PC-3 (cell line): ENCODE measurements around the gene HSPB6. TPM values are rescaled to one million over a fixed set of nuclear protein-coding genes. Genes with fewer than 3 reads are reported as not detected.

Experiments
- ATAC-seq: fragments of 200-7000 bp; cut with Tn5 transposase; 2 replicates; pipeline ENCODE4 v1.9.1; 2020; ENCODE audit warnings: mild to moderate bottlenecking, moderate library complexity
- BruUV-seq: library from RNA; stranded (reverse); fragments of 400-500 nt; replicated peaks from 2 replicates; lab custom pipeline; 2021; lab: Mats Ljungman, UMichigan
- CTCF ChIA-PET: fragments of 300-600 bp; sonication (Branson Sonifier 250); formaldehyde crosslinking; loops from one replicate; lab custom pipeline; 2022; ENCODE audit warnings: antibody characterized with exemption; lab: Charles Lee
- POLR2A ChIA-PET: fragments of 300-600 bp; sonication (Branson Sonifier 250); formaldehyde crosslinking; loops from one replicate; lab custom pipeline; 2022; ENCODE audit warnings: antibody characterized with exemption; ENCODE audit not compliant: unreplicated experiment; lab: Charles Lee
- DNase-seq: peaks from one replicate; pipeline ENCODE4 v3.0.0-alpha.2; 2015
- H2AFZ ChIP-seq: fragments of 300-600 bp; sonication (generic); 2 replicates; pipeline ENCODE4 v1.6.0; 2016; ENCODE audit warnings: antibody characterized with exemption, low read length
- H3F3A ChIP-seq: fragments of 300-600 bp; sonication (generic); one replicate; pipeline ENCODE4 v1.6.0; 2017; ENCODE audit warnings: antibody characterized with exemption, low read length, control low read depth, mild to moderate bottlenecking; ENCODE audit not compliant: unreplicated experiment
- H3K27ac ChIP-seq: fragments of 300-600 bp; sonication (generic); 2 replicates; pipeline ENCODE4 v1.5.1; 2016; ENCODE audit warnings: mild to moderate bottlenecking, low read length
- H3K27me3 ChIP-seq: fragments of 300-600 bp; sonication (generic); 2 replicates; pipeline ENCODE4 v1.6.1; 2016; ENCODE audit warnings: low read length, mixed read lengths
- H3K36me3 ChIP-seq: fragments of 300-600 bp; sonication (generic); 2 replicates; pipeline ENCODE4 v1.6.1; 2016; ENCODE audit warnings: low read depth, mixed run types, low read length, mixed read lengths
- H3K4me1 ChIP-seq: fragments of 300-600 bp; sonication (generic); 2 replicates; pipeline ENCODE4 v1.5.1; 2016; ENCODE audit warnings: low read length; ENCODE audit not compliant: insufficient read depth
- H3K4me2 ChIP-seq: fragments of 300-600 bp; sonication (generic); 2 replicates; pipeline ENCODE4 v1.6.0; 2016; ENCODE audit warnings: low read length
- H3K4me3 ChIP-seq: fragments of 300-600 bp; sonication (generic); 2 replicates; pipeline ENCODE4 v1.5.1; 2016; ENCODE audit warnings: mild to moderate bottlenecking, low read length, mixed read lengths
- H3K79me2 ChIP-seq: fragments of 300-600 bp; sonication (generic); 2 replicates; pipeline ENCODE4 v1.6.1; 2017; ENCODE audit warnings: low read length, mixed read lengths
- H3K9ac ChIP-seq: fragments of 300-600 bp; sonication (generic); 2 replicates; pipeline ENCODE4 v1.6.0; 2016; ENCODE audit warnings: mild to moderate bottlenecking, low read length
- H3K9me2 ChIP-seq: fragments of 300-600 bp; sonication (generic); replicated peaks from 2 replicates; pipeline ENCODE4 v1.6.1; 2016; ENCODE audit warnings: mixed run types, low read length, mixed read lengths
- H3K9me3 ChIP-seq: fragments of 300-600 bp; sonication (generic); 2 replicates; pipeline ENCODE4 v1.6.1; 2016; ENCODE audit warnings: low read length, mixed read lengths
- H4K20me1 ChIP-seq: fragments of 300-600 bp; sonication (generic); 2 replicates; pipeline ENCODE4 v1.6.1; 2016; ENCODE audit warnings: low read length, mixed read lengths
- CTCF ChIP-seq: fragments of 300-600 bp; sonication (generic); conservative IDR thresholded peaks from 2 replicates; pipeline ENCODE4 v1.5.1; 2017; ENCODE audit warnings: antibody characterized with exemption, low read depth, mild to moderate bottlenecking, low read length
- EZH2 ChIP-seq: fragments of 300-600 bp; sonication (generic); IDR thresholded peaks from one replicate; pipeline ENCODE4 v1.6.1; 2017; ENCODE audit warnings: antibody characterized with exemption, mild to moderate bottlenecking, low read length; ENCODE audit not compliant: unreplicated experiment
- EZH2phosphoT487 ChIP-seq: fragments of 300-600 bp; sonication (generic); IDR thresholded peaks from 2 replicates; pipeline ENCODE4 v1.6.1; 2018; ENCODE audit warnings: mild to moderate bottlenecking, antibody characterized with exemption, low read length, borderline replicate concordance
- intact Hi-C: fragments of 100-400 bp; cut with micrococcal nuclease; formaldehyde crosslinking; loops from 2 replicates; pipeline ENCODE4 v1.9.0; 2023
- total RNA-seq: library from RNA; depleted of rRNA; stranded (reverse); fragments of >200 nt; gene quantifications from 2 replicates; pipeline ENCODE4 v1.2.3, GENCODE V29; 2014

Gene HSPB6
- total RNA-seq, 1 experiment from 2014 or later = not detected

DNA sequence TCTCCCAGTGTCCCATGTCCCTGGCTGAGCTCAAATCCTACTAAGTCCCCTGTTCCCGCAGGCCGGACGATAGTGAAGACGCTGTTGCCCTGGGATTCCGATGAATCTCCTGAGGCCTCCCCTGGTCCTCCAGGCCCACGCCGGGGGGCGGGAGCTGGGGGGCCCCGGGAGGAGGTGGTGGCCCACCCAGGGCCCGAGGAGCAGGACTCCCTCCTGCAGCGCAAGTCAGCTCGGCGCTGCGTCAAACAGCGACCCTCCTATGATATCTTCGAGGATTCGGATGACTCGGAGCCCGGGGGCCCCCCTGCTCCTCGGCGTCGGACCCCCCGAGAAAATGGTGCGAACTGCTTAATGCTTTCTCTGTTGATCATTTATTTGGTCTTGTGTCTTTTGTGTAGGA lies 33.2 kb downstream of the HSPB6 start:
- ChIA-PET POLR2A (no interaction called here), CTCF (no interaction called here)
- no peak for TF ChIP-seq EZH2phosphoT487
- no peak for TF ChIP-seq EZH2
- TF ChIP-seq CTCF = no peak
- DNase-seq = no peak
- no peak overlapping the region for H3K27ac ChIP-seq
- no peaks in the 10 kb centered on the region for H3K9me3 ChIP-seq
- H3K4me2 ChIP-seq = no peak overlapping the region
- intact Hi-C loops = no loop called here
- H3K79me2 ChIP-seq = peaks cover 16% of the 10 kb centered on the region
- no peaks in the 10 kb centered on the region for H3K27me3 ChIP-seq
- peaks cover 5% of the 10 kb centered on the region for H3K36me3 ChIP-seq
- peaks cover 6% of the 10 kb centered on the region; the same call in 1 of the 2 replicates for H3K4me1 ChIP-seq
- no peak overlapping the region for H3K9ac ChIP-seq
- H2AFZ ChIP-seq = no peak overlapping the region
- 0 out of 2 replicates have a peak, but pooled peaks cover 3% of the 10 kb centered on the region for H4K20me1 ChIP-seq
- no peaks in the 10 kb centered on the region for H3F3A ChIP-seq
- BruUV-seq = no TSS peak
- no peak for ATAC-seq
- no peak overlapping the region for H3K4me3 ChIP-seq
- no peaks in the 10 kb centered on the region for H3K9me2 ChIP-seq

DNA sequence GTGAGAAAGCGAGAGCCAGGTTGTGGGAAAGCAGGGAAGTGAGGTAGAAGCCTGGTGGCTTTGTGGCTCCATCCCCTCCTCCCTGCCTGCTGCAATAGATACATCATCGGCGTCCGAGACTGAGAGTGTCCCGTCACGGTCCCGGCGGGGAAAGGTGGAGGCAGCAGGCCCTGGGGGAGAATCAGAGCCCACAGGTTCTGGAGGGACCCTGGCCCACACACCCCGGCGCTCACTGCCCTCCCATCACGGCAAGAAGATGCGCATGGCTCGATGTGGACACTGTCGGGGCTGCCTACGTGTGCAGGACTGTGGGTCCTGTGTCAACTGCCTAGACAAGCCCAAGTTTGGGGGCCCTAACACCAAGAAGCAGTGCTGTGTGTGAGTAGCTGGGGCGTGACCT lies 33.9 kb downstream of the HSPB6 start:
- no peaks in the 10 kb centered on the region for H3K27me3 ChIP-seq
- ATAC-seq (no peak), DNase-seq (no peak)
- no peaks in the 10 kb centered on the region for H3F3A ChIP-seq
- no peaks in the 10 kb centered on the region for H3K9me2 ChIP-seq
- no peak for TF ChIP-seq EZH2phosphoT487
- no peak for TF ChIP-seq EZH2
- TF ChIP-seq CTCF = no peak
- H3K27ac ChIP-seq = no peak overlapping the region
- no peak overlapping the region for H3K4me3 ChIP-seq
- peaks cover 6% of the 10 kb centered on the region; the same call in 1 of the 2 replicates for H3K4me1 ChIP-seq
- H2AFZ ChIP-seq = no peak overlapping the region
- H3K4me2 ChIP-seq = no peak overlapping the region
- CTCF ChIA-PET = no interaction called here
- H3K36me3 ChIP-seq = peaks cover 5% of the 10 kb centered on the region
- intact Hi-C loops = no loop called here
- no TSS peak for BruUV-seq
- POLR2A ChIA-PET = no interaction called here
- no peak overlapping the region for H3K9ac ChIP-seq
- 0 out of 2 replicates have a peak, but pooled peaks cover 3% of the 10 kb centered on the region for H4K20me1 ChIP-seq
- H3K79me2 ChIP-seq = peaks cover 22% of the 10 kb centered on the region
- H3K9me3 ChIP-seq = no peaks in the 10 kb centered on the region

DNA sequence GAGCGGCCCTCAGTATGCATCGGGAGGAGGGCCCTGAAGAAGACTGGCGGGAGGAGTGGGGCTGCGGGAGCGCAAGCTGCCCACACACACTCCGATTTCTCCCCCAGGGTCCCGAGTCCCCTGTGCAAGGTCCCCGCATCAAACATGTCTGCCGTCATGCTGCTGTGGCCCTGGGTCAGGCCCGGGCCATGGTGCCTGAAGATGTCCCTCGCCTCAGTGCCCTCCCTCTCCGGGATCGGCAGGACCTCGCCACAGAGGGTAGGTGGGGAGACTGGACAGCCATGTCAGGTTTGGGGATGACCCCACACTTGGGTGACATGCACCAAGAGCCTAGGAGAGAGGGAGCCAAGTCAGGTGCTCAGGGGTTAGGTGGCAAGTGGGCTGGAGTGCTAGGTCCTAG lies 34.4 kb downstream of the HSPB6 start:
- Histone ChIP-seq H3K27me3 (no peaks in the 10 kb centered on the region), H3K9ac (no peak overlapping the region), H3K27ac (no peak overlapping the region), H4K20me1 (0 out of 2 replicates have a peak, but pooled peaks cover 3% of the 10 kb centered on the region), H3K4me3 (no peak overlapping the region), H3K4me2 (no peak overlapping the region), H3K4me1 (peaks cover 6% of the 10 kb centered on the region; the same call in 1 of the 2 replicates), H3K9me3 (no peaks in the 10 kb centered on the region), H3F3A (no peaks in the 10 kb centered on the region), H3K9me2 (no peaks in the 10 kb centered on the region), H3K36me3 (peaks cover 5% of the 10 kb centered on the region), H3K79me2 (peaks cover 22% of the 10 kb centered on the region), H2AFZ (no peak overlapping the region)
- BruUV-seq = no TSS peak
- TF ChIP-seq EZH2phosphoT487 = no peak
- TF ChIP-seq CTCF = no peak
- intact Hi-C loops = no loop called here
- DNase-seq (no peak), ATAC-seq (no peak)
- POLR2A ChIA-PET = no interaction called here
- CTCF ChIA-PET = no interaction called here
